ENCODE measurements around the gene TBC1D22A.

DNA sequence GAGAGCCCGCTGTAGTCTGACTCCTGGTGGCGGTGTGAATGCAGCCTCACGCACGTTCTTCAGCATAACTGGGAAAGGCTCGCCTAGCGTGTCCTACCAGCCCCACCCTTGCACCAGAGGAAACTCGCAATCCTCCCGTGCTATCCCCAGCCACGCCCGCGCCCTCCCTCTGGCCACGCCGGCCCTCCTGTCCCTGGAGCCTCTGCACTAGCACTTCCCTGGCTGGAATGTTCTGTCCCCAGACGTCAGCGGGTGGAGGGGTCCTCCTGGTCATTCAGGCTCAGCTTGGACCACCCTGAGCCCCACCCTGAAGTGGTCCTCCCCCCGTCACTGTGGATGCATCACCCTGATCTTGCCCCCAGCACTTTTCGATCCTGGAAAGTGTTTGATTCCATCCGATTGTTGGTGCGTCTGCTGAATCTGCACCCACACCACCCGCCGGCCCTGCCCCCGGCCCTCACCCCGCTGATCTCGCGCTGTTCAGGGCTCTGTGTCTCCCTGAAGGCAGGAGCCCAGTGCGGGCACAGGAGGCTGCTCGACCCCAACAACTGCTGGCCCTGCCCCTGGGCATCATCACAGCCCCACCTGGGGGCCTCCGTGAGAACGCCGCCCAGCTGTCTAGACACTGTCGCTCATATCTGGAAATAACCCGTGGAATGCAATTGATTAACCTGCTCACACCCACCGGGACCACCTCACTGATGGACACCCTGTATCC lies 437.0 kb downstream of the TBC1D22A start:
- TF ChIP-seq EZH2phosphoT487 (IDR thresholded peaks at IDR 0.05; ENCODE audit: low read depth, severe bottlenecking, unreplicated experiment) (no peak), EZH2 (IDR thresholded peaks at IDR 0.05; ENCODE audit: borderline replicate concordance) (no peak)
- TF ChIP-seq, protein P1, sequence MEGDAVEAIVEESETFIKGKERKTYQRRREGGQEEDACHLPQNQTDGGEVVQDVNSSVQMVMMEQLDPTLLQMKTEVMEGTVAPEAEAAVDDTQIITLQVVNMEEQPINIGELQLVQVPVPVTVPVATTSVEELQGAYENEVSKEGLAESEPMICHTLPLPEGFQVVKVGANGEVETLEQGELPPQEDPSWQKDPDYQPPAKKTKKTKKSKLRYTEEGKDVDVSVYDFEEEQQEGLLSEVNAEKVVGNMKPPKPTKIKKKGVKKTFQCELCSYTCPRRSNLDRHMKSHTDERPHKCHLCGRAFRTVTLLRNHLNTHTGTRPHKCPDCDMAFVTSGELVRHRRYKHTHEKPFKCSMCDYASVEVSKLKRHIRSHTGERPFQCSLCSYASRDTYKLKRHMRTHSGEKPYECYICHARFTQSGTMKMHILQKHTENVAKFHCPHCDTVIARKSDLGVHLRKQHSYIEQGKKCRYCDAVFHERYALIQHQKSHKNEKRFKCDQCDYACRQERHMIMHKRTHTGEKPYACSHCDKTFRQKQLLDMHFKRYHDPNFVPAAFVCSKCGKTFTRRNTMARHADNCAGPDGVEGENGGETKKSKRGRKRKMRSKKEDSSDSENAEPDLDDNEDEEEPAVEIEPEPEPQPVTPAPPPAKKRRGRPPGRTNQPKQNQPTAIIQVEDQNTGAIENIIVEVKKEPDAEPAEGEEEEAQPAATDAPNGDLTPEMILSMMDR (IDR thresholded peaks at IDR 0.05; ENCODE audit: poor library complexity): no peak
